HepG2 (cell line): Measurements from ENCODE around the gene C18orf63. TPM values are rescaled to one million over a fixed set of nuclear protein-coding genes. Genes with fewer than 3 reads are reported as not detected.

ENCODE experiments used
- ATF3 ChIP-seq: sonication (generic); formaldehyde crosslinking; IDR thresholded peaks from 2 replicates; pipeline ENCODE4 v1.4.0; 2020; ENCODE audit warnings: missing genetic modification reagents
- CBX5 ChIP-seq: sonication (generic); formaldehyde crosslinking; IDR thresholded peaks from 2 replicates; pipeline ENCODE4 v1.4.0; 2020; ENCODE audit warnings: missing genetic modification reagents, borderline replicate concordance
- CERS6 ChIP-seq: sonication (generic); formaldehyde crosslinking; IDR thresholded peaks from 2 replicates; pipeline ENCODE4 v1.5.0; 2020; ENCODE audit warnings: missing genetic modification reagents
- DPF2 ChIP-seq: sonication (generic); formaldehyde crosslinking; IDR thresholded peaks from 2 replicates; pipeline ENCODE4 v1.4.0; 2020; ENCODE audit warnings: mild to moderate bottlenecking, low read depth, missing genetic modification reagents, borderline replicate concordance
- GATAD1 ChIP-seq: IDR thresholded peaks from 2 replicates; pipeline ENCODE4 v1.6.1; 2016; ENCODE audit warnings: missing genetic modification reagents, missing compliant biosample characterization
- HIVEP1 ChIP-seq: sonication (generic); formaldehyde crosslinking; IDR thresholded peaks from 2 replicates; pipeline ENCODE4 v1.4.0; 2020; ENCODE audit warnings: mild to moderate bottlenecking, missing genetic modification reagents
- JDP2 ChIP-seq: sonication (generic); formaldehyde crosslinking; IDR thresholded peaks from 2 replicates; pipeline ENCODE4 v1.8.1; 2022; ENCODE audit warnings: missing genetic modification reagents, borderline replicate concordance
- LCORL ChIP-seq, 2 experiments: fragments of 450-650 bp in 1 of 2; sonication (generic) in 1 of 2; formaldehyde crosslinking in 1 of 2; IDR thresholded peaks; 2 replicates each; pipeline versions ENCODE4 v1.5.0 to v1.6.1; 2017 to 2020; ENCODE audit warnings: antibody characterized with exemption in 1 of 2, missing genetic modification reagents in 1 of 2
- MATR3 ChIP-seq: sonication (generic); formaldehyde crosslinking; IDR thresholded peaks from 2 replicates; pipeline ENCODE4 v1.4.0; 2020; ENCODE audit warnings: missing genetic modification reagents
- MNT ChIP-seq: fragments of 450-650 bp; IDR thresholded peaks from 2 replicates; pipeline ENCODE4 v1.6.1; 2016
- NCOA2 ChIP-seq: sonication (generic); formaldehyde crosslinking; IDR thresholded peaks from 2 replicates; pipeline ENCODE4 v1.8.0; 2022; ENCODE audit warnings: inconsistent platforms
- PHF21A ChIP-seq: sonication (generic); formaldehyde crosslinking; IDR thresholded peaks from 2 replicates; pipeline ENCODE4 v1.5.0; 2020; ENCODE audit warnings: mild to moderate bottlenecking, missing genetic modification reagents
- PLRG1 ChIP-seq: fragments of 450-650 bp; conservative IDR thresholded peaks from 2 replicates; pipeline ENCODE4 v1.6.1; 2016
- RARA ChIP-seq: IDR thresholded peaks from 2 replicates; pipeline ENCODE4 v1.6.1; 2016; ENCODE audit warnings: missing genetic modification reagents, missing compliant biosample characterization
- RFX3 ChIP-seq: IDR thresholded peaks from 2 replicates; pipeline ENCODE4 v1.6.1; 2016; ENCODE audit warnings: missing biosample characterization, missing genetic modification reagents
- SNAI1 ChIP-seq: sonication (generic); formaldehyde crosslinking; IDR thresholded peaks from 2 replicates; pipeline ENCODE4 v1.5.0; 2020; ENCODE audit warnings: mild to moderate bottlenecking, missing genetic modification reagents, borderline replicate concordance
- SP4 ChIP-seq: sonication (generic); formaldehyde crosslinking; IDR thresholded peaks from 2 replicates; pipeline ENCODE4 v1.8.1; 2023; ENCODE audit warnings: mild to moderate bottlenecking, missing genetic modification reagents
- SSRP1 ChIP-seq: IDR thresholded peaks from 2 replicates; pipeline ENCODE4 v1.6.1; 2016; ENCODE audit warnings: control low read depth
- STAT5B ChIP-seq: sonication (generic); formaldehyde crosslinking; IDR thresholded peaks from 2 replicates; pipeline ENCODE4 v1.4.0; 2020; ENCODE audit warnings: missing genetic modification reagents
- TARDBP ChIP-seq: sonication (generic); formaldehyde crosslinking; IDR thresholded peaks from 2 replicates; pipeline ENCODE4 v1.8.0; 2022; ENCODE audit warnings: mild to moderate bottlenecking, missing genetic modification reagents
- TOE1 ChIP-seq: sonication (generic); formaldehyde crosslinking; IDR thresholded peaks from 2 replicates; pipeline ENCODE4 v1.4.0; 2020; ENCODE audit warnings: mild to moderate bottlenecking, missing genetic modification reagents
- YEATS2 ChIP-seq: sonication (generic); formaldehyde crosslinking; IDR thresholded peaks from 2 replicates; pipeline ENCODE4 v1.4.0; 2020; ENCODE audit warnings: missing genetic modification reagents, borderline replicate concordance
- ZBTB38 ChIP-seq: sonication (generic); formaldehyde crosslinking; IDR thresholded peaks from 2 replicates; pipeline ENCODE4 v1.5.1; 2020; ENCODE audit warnings: mild to moderate bottlenecking, missing genetic modification reagents
- ZEB1 ChIP-seq: IDR thresholded peaks from 2 replicates; pipeline ENCODE4 v1.6.1; 2012; ENCODE audit warnings: mild to moderate bottlenecking, low read depth, inconsistent platforms; ENCODE audit not compliant: insufficient replicate concordance
- ZNF20 ChIP-seq: sonication (generic); formaldehyde crosslinking; IDR thresholded peaks from 2 replicates; pipeline ENCODE4 v1.4.0; 2020; ENCODE audit warnings: mild to moderate bottlenecking, moderate library complexity, missing genetic modification reagents
- ZNF224 ChIP-seq: sonication (generic); formaldehyde crosslinking; IDR thresholded peaks from 2 replicates; pipeline ENCODE4 v1.5.0; 2020; ENCODE audit warnings: mild to moderate bottlenecking, missing genetic modification reagents
- ZNF234 ChIP-seq: sonication (generic); formaldehyde crosslinking; conservative IDR thresholded peaks from 2 replicates; pipeline ENCODE4 v1.5.1; 2020; ENCODE audit warnings: mild to moderate bottlenecking, missing genetic modification reagents
- ZNF33A ChIP-seq: sonication (generic); formaldehyde crosslinking; IDR thresholded peaks from 2 replicates; pipeline ENCODE4 v1.5.1; 2020; ENCODE audit warnings: missing genetic modification reagents, mild to moderate bottlenecking, moderate library complexity, borderline replicate concordance
- ZNF350 ChIP-seq: sonication (generic); formaldehyde crosslinking; IDR thresholded peaks from 2 replicates; pipeline ENCODE4 v1.4.0; 2020; ENCODE audit warnings: mild to moderate bottlenecking, low read depth, missing genetic modification reagents, borderline replicate concordance
- ZNF543 ChIP-seq: sonication (generic); formaldehyde crosslinking; IDR thresholded peaks from 2 replicates; pipeline ENCODE4 v1.4.0; 2020; ENCODE audit warnings: mild to moderate bottlenecking, missing genetic modification reagents
- ZNF839 ChIP-seq: sonication (generic); formaldehyde crosslinking; IDR thresholded peaks from 2 replicates; pipeline ENCODE4 v1.4.0; 2020; ENCODE audit warnings: missing genetic modification reagents, mild to moderate bottlenecking, borderline replicate concordance
- polyA plus RNA-seq, 8 experiments: library from polyadenylated mRNA; depleted of rRNA in 3 of 8; stranded (reverse) in 7 of 8; unstranded in 1 of 8; fragments of >200 nt; fragmentation: Illumina TruSeq in 4 of 8; extraction: Trizol in 4 of 8; gene quantifications; 2 replicates each; pipeline versions ENCODE4 v1.2.1 to v1.2.3, GENCODE V29; 2011 to 2016; ENCODE audit warnings: low read depth in 4 of 8, missing spikeins in 1 of 8, mixed read lengths in 1 of 8; ENCODE audit not compliant: insufficient read depth in 1 of 8
- total RNA-seq, 5 experiments: library from RNA; depleted of rRNA; stranded (reverse); fragments of >200 nt; fragmentation: Illumina TruSeq; extraction: Trizol; gene quantifications; 2 replicates each; pipeline ENCODE4 v1.2.3, GENCODE V29; 2016; ENCODE audit warnings: low read depth in 1 of 5

Gene C18orf63
- total and polyA plus RNA-seq, 2 of the 13 experiments (the other 11 are each of a cell fraction or from before 2014, with no cell fraction given): 0.01 TPM; not detected in 1

GRCh38 chr18:74281980-74282754 lies 33.5 kb upstream of the C18orf63 start (continued):
- TF ChIP-seq ATF3 (CRISPR knock-in tag): no peak
- no peak for TF ChIP-seq HIVEP1 (CRISPR knock-in tag)
- no peak for TF ChIP-seq SP4 (CRISPR knock-in tag)
- no peak for TF ChIP-seq JDP2 (CRISPR knock-in tag)
- no peak for TF ChIP-seq STAT5B (CRISPR knock-in tag)
- no peak for TF ChIP-seq GATAD1 (CRISPR knock-in tag)
- TF ChIP-seq ZNF20 (CRISPR knock-in tag): no peak
- no peak for TF ChIP-seq CBX5 (CRISPR knock-in tag)
- peak; percentile 82; the same call in 1 of the 2 replicates for TF ChIP-seq SSRP1
- no peak for TF ChIP-seq CERS6 (CRISPR knock-in tag)
- no peak for TF ChIP-seq ZNF839
- TF ChIP-seq ZNF543 (CRISPR knock-in tag): peak; percentile 58; the same call in 1 of the 2 replicates
- peak; percentile 38; the same call in 1 of the 2 replicates for TF ChIP-seq ZBTB38 (CRISPR knock-in tag)
- 0 out of 2 replicates have a peak, but pooled peaks have one; percentile 38 for TF ChIP-seq NCOA2 (CRISPR knock-in tag)
- no peak for TF ChIP-seq DPF2 (CRISPR knock-in tag)
- 0 out of 2 replicates have a peak, but pooled peaks have one; percentile 45 for TF ChIP-seq ZNF224 (CRISPR knock-in tag)
- 0 out of 2 replicates have a peak, but pooled peaks have one; percentile 23 for TF ChIP-seq PHF21A (CRISPR knock-in tag)
- no peak for TF ChIP-seq YEATS2 (CRISPR knock-in tag)
- TF ChIP-seq ZNF350 (CRISPR knock-in tag): no peak
- no peak for TF ChIP-seq PLRG1
- no peak for TF ChIP-seq ZEB1
- TF ChIP-seq SNAI1 (CRISPR knock-in tag): no peak
- no peak for TF ChIP-seq RFX3 (CRISPR knock-in tag)
- no peak for TF ChIP-seq ZNF234 (CRISPR knock-in tag)
- no peak for TF ChIP-seq MNT
- TF ChIP-seq RARA (CRISPR knock-in tag): no peak
- TF ChIP-seq ZNF33A (CRISPR knock-in tag): no peak
- no peak for TF ChIP-seq MATR3
- TF ChIP-seq LCORL (IDR thresholded peaks at IDR 0.05): no peak
- TF ChIP-seq LCORL (CRISPR knock-in tag; IDR thresholded peaks at IDR 0.05): peak; percentile 57; the same call in 1 of the 2 replicates
- no peak for TF ChIP-seq TOE1 (CRISPR knock-in tag)
- TF ChIP-seq TARDBP (CRISPR knock-in tag): no peak
